GM19239 (cell line): Measurements from ENCODE around the gene DGKB.
A peak's percentile ranks its signal among the peaks of the same experiment; 100 is the strongest.
"Not testable (repeated sequence)": the region's sequence is repeated elsewhere in the genome, so short reads cannot be mapped to it uniquely, and the experiment has no call there.

Source experiments
- DNase-seq: peaks from one replicate; pipeline ENCODE4 v3.0.0; 2011; ENCODE audit warnings: low spot score; ENCODE audit not compliant: insufficient read length
- FAIRE-seq: peaks from 2 replicates; lab custom pipeline; 2011; peaks lifted over from hg19 to GRCh38; lab: Jason Lieb, UNC

DGKB gene

DNA sequence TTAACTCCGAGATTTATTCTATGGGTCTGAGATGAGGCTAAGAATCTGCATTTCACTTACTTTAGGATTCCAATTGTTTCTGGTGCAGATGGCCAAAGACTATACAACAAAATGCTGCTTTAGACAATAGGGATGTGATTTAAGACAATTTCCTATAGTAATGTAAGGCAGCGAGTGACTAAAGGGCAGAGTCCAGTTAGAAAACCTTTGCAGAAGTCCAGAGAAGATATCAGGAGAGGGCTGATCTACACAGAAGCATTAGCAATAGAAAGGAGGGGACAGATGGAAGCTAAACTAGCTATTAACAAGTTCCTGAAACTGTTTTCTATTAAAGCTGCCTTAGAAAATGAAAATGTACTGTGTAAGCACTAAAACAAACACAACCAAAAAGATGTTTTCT is 398.9 kb downstream of the DGKB start:
- no peak for DNase-seq
- FAIRE-seq, result no peak

DNA sequence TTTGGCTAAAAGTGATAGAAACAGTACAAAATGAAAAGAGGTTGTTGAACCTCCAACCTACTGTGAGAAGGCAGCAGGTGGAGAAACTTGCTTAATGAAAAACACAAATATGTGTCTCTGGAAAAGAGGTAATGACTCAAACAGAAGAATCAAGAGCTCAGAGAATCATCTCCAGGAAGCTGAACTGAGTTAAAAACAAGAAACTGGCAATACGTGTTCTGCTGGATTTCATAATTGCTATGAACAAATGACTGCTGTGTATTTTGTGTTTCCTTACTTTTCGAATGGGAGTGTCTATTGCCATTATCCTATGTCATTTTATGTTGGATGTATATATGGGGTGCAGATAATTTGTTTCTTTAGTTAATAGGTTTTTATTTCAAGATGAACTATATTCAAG is 401.1 kb downstream of the DGKB start:
- FAIRE-seq, result no peak
- no peak for DNase-seq

- FAIRE-seq (no peak), DNase-seq (no peak)
Observed at GRCh38 chr7:14497390-14497789, 405.2 kb downstream of the DGKB start.

- no peak for DNase-seq
- no peak for FAIRE-seq
Observed at GRCh38 chr7:14495633-14496032, 406.9 kb downstream of the DGKB start.

DNA sequence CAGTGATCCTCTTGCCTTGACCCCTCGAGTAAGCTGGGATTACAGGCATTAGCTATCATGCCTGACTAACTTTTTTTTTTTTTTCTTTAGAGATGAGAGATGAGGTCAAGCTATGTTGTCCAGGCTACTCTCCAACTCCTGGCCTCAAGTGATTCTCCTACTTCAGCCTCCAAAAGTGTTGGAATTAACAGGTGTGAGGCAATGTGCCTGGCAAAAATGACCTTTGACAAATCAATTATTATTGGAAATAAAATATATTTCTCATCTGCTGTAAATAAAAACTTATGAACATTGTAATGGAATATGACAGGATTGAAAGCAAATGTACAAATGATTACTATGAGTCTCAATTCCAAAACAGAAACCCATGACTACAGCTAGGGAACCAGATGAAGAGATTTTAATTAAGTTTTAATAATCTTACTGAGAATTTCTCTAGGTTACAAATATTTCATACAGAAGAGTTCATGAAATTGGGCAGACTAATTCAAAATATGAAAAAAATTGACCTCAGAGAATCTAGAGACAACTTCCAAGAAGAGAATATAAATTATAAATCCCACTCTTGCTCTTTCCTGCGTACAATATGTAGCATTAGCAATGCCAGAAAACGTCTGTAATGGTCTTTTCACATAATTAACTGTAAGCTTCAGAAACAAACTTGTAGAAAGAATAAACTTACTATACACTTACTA is 414.7 kb downstream of the DGKB start:
- DNase-seq, result no peak
- no peak for FAIRE-seq

DNA sequence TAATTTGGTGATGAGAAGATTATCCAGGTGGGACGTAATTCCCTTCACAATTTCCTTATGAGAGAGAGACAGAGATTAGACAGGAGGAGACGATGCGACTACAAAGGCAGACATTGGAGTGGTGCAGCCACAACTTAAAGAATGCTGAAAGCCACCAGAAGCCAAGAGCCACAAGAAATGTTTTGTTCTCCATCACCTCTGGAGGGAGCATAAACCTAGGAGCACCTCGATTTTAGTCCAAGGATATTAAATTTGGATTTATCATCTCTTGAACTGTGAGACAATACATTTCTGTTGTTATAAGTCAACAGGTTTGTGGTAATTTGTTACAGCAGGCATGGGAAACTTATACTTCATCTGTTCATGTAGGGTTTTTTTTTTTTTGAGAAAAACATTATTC is 418.9 kb downstream of the DGKB start:
- FAIRE-seq (no peak), DNase-seq (no peak)

DNA sequence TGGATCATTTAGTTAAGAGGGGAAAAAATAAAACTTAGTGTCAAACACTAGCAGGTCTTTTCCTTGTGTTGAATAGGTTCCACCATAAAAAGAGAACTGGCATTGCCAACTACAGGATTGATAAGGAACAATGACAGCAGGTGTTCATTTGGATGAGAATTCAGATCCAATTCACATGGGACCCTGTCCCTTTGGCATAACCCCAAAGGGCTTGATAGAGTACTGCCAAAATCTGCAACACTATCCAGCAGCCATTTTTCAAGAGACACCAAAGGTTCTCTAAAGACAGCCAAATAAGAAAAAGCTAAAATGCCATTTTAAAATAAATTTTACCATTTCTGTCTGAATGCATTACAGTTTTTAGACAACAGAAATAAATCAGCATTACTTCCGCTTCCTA is 422.3 kb downstream of the DGKB start:
- DNase-seq, result no peak

DNA sequence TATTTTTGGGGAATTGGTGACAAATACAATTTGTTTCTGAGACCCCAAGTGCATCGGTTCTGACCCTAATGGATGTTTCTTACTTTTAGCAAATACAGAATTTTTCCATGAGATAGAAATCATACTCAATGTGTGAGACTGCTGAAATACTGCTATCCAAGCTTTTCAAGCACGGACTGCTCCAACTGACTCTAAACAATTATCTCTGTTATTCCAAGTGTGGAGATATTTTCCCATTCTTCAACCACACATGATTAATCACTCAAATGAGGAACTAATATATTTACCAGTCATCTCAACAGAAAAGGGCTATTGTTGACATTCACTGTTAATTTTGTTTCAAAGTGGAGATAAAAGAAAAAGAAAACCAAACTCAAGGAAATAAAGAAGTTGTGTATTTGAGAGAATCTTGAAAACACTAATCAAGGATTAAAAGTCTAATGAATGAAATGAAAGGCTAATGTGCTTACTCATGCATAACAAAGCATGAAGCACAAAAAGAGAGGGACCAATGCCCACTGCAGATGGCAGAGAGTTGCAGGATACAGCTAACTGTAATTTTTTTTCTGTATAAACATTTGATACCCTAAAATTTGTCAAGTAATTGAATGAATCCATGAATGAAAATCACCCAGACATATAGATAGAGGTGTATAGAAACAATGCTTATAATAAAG is 423.6 kb downstream of the DGKB start:
- FAIRE-seq (no peak), DNase-seq (no peak)

More for the DNA sequence above, 422.3 kb downstream of the DGKB start:
- no peak for FAIRE-seq

DNA sequence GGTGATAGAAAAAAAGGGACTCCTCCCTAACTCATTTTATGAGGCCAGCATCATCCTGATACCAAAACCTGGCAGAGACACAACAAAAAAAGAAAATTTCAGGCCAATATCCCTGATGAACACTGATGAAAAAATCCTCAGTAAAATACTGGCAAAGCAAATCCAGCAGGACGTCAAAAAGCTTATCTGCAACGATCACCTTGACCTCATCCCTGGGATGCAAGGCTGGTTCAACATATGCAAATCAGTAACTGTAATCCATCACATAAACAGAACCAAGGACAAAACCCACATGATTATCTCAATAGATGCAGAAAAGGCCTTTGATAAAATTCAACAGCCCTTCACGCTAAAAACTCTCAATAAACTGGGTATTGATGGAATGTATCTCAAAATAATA is 440.8 kb downstream of the DGKB start:
- DNase-seq, FAIRE-seq: not testable (repeated sequence)

DNA sequence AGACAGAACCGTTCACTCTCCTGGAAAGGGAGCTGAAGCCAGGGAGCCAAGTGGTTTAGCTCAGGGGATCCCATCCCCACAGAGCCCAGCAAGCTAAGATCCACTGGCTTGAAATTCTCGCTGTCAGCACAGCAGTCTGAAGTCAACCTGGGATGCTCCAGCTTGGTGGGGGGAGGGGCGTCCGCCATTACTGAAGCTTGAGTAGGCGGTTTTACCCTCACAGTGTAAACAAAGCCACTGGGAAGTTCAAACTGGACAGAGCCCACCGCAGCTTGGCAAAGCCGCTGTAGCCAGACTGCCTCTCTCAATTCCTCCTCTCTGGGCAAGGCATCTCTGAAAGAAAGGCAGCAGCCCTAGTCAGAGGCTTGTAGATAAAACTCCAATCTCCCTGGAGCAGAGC is 443.7 kb downstream of the DGKB start:
- not testable (repeated sequence) for DNase-seq, FAIRE-seq

DNA sequence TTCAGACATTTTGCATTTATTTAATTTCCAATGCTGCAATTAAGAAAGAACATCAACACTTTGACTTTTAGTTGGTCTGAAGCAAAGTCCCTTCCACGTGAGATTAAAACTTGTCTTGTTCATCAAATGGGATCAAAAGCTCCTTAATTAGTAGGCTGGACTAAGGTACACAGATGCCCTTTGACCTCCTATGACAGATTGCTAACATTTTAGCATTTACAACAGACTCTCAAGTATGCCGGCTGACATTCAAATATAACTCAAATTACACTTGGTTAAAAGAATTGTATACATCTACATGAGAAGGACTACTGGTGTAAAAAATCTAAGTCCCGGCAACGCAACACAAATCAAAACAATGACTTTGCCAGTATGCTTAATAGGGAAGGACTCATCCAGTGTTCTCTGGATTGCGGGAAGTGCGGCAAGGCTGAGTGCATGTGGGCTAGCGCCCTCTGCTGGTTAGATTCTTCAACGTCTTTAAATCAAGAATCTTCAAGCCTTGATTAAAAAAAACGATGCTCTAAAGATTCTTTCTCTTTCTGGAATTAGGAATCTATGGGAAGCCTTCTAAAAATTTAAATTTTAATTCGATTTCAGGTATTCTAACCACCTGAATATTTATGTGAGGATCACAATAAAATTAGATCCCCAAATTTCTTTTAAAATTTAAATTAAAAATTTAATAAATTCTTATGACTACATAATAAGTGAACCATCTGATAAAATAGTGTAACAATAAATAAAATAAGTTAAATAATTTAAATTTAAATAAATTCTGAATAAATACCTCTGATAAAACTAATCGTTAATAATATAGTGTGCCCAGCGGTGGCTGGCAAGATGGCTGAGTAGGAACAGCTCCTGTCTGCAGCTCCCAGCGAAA is 444.7 kb downstream of the DGKB start:
- DNase-seq (peak; percentile 3), FAIRE-seq (no peak)

GRCh38 chr7:14449291-14449690 is 453.3 kb downstream of the DGKB start:
- FAIRE-seq (no peak), DNase-seq (no peak)

DNA sequence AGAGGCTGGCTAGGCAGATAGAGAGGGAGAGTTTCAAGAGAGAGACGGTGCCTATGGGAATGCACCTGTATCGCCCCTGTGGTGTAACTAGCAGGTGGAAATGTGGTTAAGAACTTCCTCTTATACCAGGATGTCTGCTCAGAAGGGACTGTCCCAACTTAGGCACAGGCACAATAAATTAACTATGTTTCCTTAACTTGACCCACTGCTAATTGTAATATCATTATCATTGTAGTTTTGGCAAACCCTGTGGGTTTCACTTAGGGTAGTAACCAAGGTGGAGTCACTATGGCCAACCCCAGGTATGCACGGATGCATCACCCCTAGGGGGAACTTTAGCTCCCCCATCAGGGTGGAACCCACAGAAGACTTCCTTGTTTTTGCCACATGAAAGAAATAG is 455.7 kb downstream of the DGKB start:
- DNase-seq (no peak), FAIRE-seq (no peak)

DNA sequence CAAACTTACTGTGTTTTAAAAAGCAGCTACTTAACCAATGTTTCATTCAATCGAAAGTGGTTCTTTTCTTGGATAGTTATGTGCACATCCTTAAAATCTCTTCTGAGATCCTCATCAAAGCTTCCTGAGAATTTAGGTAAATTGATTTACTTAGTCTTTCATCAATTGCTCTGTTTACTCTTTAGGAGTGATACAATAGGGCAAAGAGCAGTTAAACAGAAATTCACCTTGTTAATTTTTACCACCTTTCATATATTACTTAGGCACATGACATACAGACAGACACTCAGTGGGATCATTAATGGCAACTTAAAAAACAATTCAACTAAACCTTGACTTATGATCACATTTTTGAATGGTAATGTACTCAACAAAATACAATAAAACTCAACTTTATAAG is 456.3 kb downstream of the DGKB start:
- DNase-seq (no peak), FAIRE-seq (no peak)

DNA sequence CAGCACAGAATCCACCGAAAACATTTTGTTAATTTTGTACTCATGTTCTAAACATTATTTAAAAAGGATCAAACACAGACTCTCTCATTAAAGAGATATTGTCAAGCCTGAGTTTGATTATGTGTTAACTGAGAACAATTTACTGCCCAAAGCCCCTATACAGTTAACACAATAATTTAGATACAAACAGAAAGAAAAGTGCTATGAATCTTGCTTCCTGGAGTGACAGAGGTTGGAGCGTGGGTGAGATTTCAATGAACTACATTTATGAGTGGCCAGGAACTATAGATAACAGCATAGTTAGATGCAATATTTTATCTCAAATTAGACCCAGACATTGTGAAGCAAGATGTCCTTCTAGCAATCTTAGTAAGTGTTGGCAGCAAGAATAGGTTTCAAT is 464.2 kb downstream of the DGKB start:
- FAIRE-seq, result no peak
- no peak for DNase-seq

- DNase-seq (no peak), FAIRE-seq (no peak)
Observed at GRCh38 chr7:14436878-14437277, 465.7 kb downstream of the DGKB start.

GRCh38 chr7:14432924-14433323 is 469.6 kb downstream of the DGKB start:
- DNase-seq, result no peak

DNA sequence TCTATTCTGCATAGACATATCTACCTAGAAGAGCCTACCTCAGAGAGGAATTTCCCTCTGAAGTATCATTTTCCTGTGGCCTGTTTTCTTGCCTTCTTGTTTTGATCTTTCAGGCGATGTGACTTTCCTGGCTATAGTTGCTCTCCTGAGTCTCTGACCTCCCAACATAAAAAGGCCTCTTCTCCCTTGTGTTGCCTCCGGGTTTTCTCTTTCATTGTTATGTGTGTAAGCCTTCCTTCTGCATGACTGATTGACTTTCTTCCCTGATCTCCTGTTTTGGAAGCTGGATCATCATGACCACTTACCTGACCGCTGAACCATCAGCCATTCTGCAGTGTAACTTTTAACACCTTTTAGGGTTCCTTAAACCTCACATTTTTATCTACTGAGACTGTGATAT is 471.6 kb downstream of the DGKB start:
- FAIRE-seq, result no peak
- DNase-seq, result no peak

More at GRCh38 chr7:14432924-14433323, 469.6 kb downstream of the DGKB start:
- FAIRE-seq, result no peak

DNA sequence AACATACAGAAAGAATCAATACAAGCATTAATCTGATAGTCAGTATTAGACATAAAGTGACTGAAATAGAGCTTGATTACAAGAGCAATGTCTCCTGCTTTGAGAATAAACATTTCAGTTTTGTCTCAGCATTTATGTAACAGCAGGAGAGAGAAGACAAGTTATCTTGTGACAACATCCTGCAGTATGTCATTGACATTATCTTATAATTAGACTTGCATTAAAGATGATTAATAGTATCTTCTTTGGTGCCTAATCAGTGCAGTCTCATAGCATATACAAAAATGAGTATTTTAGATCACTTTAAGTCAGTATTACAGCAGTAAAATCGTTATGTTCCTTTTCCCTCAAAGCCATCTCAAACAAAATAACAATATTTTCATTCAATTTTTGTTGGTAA is 477.0 kb downstream of the DGKB start:
- DNase-seq (no peak), FAIRE-seq (no peak)

DNA sequence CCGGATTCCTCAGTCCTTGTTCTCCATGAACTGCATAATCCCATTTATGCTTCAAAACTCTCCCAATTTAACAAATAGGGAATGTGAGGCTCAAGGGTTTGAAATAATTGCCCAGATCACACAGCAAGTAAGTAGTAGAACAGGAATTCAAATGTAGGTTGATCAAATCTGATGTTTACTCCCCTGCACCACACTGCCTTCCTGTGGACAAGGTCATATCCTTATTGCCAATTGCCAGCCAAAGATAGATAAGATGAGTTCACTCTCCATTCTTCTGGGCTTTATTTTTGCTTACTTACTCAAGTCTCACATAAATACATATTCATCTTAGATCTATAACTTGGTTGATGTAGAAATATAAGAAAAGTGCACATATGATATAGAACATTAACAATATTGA is 477.9 kb downstream of the DGKB start:
- FAIRE-seq, result no peak

DNA sequence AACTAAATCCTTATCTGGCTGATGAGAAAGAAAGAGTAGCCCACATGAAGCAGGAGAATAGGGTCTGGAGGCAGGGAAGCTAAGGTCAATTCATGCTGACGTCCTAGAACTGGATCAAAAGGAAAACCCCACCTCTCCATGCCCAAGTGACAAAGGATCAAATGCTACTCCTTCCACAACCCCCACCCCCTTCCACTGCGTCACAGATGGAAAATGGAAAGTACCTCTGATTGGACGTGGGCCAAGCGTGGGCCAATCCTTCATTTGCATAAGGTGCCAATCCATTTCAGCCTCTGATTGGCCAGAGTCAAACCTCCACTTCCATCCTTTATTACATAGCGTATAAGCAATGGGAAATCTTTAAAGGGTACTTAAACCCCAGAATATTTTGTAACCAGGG is 481.8 kb downstream of the DGKB start:
- DNase-seq (no peak), FAIRE-seq (no peak)

More for the DNA sequence above, 477.9 kb downstream of the DGKB start:
- no peak for DNase-seq
